ENCODE results near the gene SYN1. TPM values are rescaled to one million over a fixed set of nuclear protein-coding genes. Genes with fewer than 3 reads are reported as not detected.

The SYN1 gene
- polyA plus RNA-seq, 1 donor (not counting 4 experiments of a cell fraction or from before 2014, with no cell fraction given): 0.07 TPM

GRCh38 chrX:47571896-47572295 is 47.8 kb downstream of the SYN1 start:
- Histone ChIP-seq H3K9me3 (ENCODE audit: control insufficient read depth, low read depth, low read length) (peaks cover 2% of the 10 kb centered on the region), H3K4me3 (ENCODE audit: control insufficient read depth in 2 of 3, extremely low read depth in 1 of 3, insufficient read depth in 2 of 3, low read depth in 1 of 3, low read length in 3 of 3) (no peak overlapping the region), H3K79me2 (ENCODE audit: control insufficient read depth, insufficient read depth, low read length) (no peaks in the 10 kb centered on the region), H3K27me3 (ENCODE audit: control insufficient read depth, extremely low read depth, insufficient read depth, low read length) (no peaks in the 10 kb centered on the region), H3K4me1 (ENCODE audit: control insufficient read depth, extremely low read depth, insufficient read depth, low read length) (no peaks in the 10 kb centered on the region), H3K36me3 (ENCODE audit: control insufficient read depth in 2 of 2, extremely low read depth in 1 of 2, insufficient read depth in 2 of 2, low read length in 2 of 2) (peaks cover 4 to 5% of the 10 kb centered on the region in 2 experiments), H3K4me2 (ENCODE audit: control insufficient read depth, extremely low read depth, insufficient read depth, low read depth, low read length) (no peak overlapping the region), H2AFZ (ENCODE audit: control insufficient read depth, low read length) (no peak overlapping the region), H3K9me1 (ENCODE audit: control insufficient read depth, extremely low read depth, insufficient read depth, low read length) (no peaks in the 10 kb centered on the region), H3K9ac (ENCODE audit: control insufficient read depth, extremely low read depth, insufficient read depth, low read length) (no peak overlapping the region), H3K27ac (ENCODE audit: control insufficient read depth, insufficient read depth, low read length) (no peak overlapping the region), H4K20me1 (ENCODE audit: control insufficient read depth, extremely low read depth, insufficient read depth, low read length) (no peaks in the 10 kb centered on the region)
- TF ChIP-seq CTCF (optimal IDR thresholded peaks at IDR 0.05 in 1 of 3, IDR thresholded peaks at IDR 0.05 in 1 of 3, conservative IDR thresholded peaks at IDR 0.05 in 1 of 3; ENCODE audit: extremely low read depth in 1 of 3, insufficient read depth in 2 of 3, low read length in 3 of 3): no peak
- no peak for TF ChIP-seq EZH2 (IDR thresholded peaks at IDR 0.05; ENCODE audit: low read length)
- FAIRE-seq (no peak), DNase-seq (ENCODE audit: low read depth, low spot score) (no peak)
- dilution Hi-C loops (cut with MboI; ENCODE audit: extremely low pct_ligation_motif_present, low sequenced_read_pairs): no loop called here

- Histone ChIP-seq H3K9me3 (ENCODE audit: control insufficient read depth, low read depth, low read length) (peaks cover 2% of the 10 kb centered on the region), H3K36me3 (ENCODE audit: control insufficient read depth in 2 of 2, extremely low read depth in 1 of 2, insufficient read depth in 2 of 2, low read length in 2 of 2) (peaks cover 4 to 8% of the 10 kb centered on the region in 2 experiments), H3K4me1 (ENCODE audit: control insufficient read depth, extremely low read depth, insufficient read depth, low read length) (no peaks in the 10 kb centered on the region), H4K20me1 (ENCODE audit: control insufficient read depth, extremely low read depth, insufficient read depth, low read length) (no peaks in the 10 kb centered on the region), H2AFZ (ENCODE audit: control insufficient read depth, low read length) (no peak overlapping the region), H3K4me2 (ENCODE audit: control insufficient read depth, extremely low read depth, insufficient read depth, low read depth, low read length) (no peak overlapping the region), H3K27ac (ENCODE audit: control insufficient read depth, insufficient read depth, low read length) (no peak overlapping the region), H3K27me3 (ENCODE audit: control insufficient read depth, extremely low read depth, insufficient read depth, low read length) (no peaks in the 10 kb centered on the region), H3K9ac (ENCODE audit: control insufficient read depth, extremely low read depth, insufficient read depth, low read length) (no peak overlapping the region), H3K9me1 (ENCODE audit: control insufficient read depth, extremely low read depth, insufficient read depth, low read length) (no peaks in the 10 kb centered on the region), H3K4me3 (ENCODE audit: control insufficient read depth in 2 of 3, extremely low read depth in 1 of 3, insufficient read depth in 2 of 3, low read depth in 1 of 3, low read length in 3 of 3) (no peak overlapping the region), H3K79me2 (ENCODE audit: control insufficient read depth, insufficient read depth, low read length) (no peaks in the 10 kb centered on the region)
- DNase-seq (ENCODE audit: low read depth, low spot score) (no peak), FAIRE-seq (no peak)
- dilution Hi-C loops (cut with MboI; ENCODE audit: extremely low pct_ligation_motif_present, low sequenced_read_pairs): no loop called here
- TF ChIP-seq EZH2 (IDR thresholded peaks at IDR 0.05; ENCODE audit: low read length) (no peak), CTCF (optimal IDR thresholded peaks at IDR 0.05 in 1 of 3, IDR thresholded peaks at IDR 0.05 in 1 of 3, conservative IDR thresholded peaks at IDR 0.05 in 1 of 3; ENCODE audit: extremely low read depth in 1 of 3, insufficient read depth in 2 of 3, low read length in 3 of 3) (no peak)
Observed at GRCh38 chrX:47571215-47571614, 48.4 kb downstream of the SYN1 start.
